Mucosa of stomach (tissue), 1 donor: Measurements from ENCODE around the gene VARS2.
A peak's percentile ranks its signal among the peaks of the same experiment; 100 is the strongest.
"Not testable (repeated sequence)": the region's sequence is repeated elsewhere in the genome, so short reads cannot be mapped to it uniquely, and the experiment has no call there.

Experiments used
- H3K27me3 ChIP-seq: one replicate; pipeline ENCODE4 v1.7.0; 2013; ENCODE audit warnings: mild to moderate bottlenecking, low read length; ENCODE audit not compliant: control insufficient read depth, insufficient read depth
- H3K36me3 ChIP-seq: one replicate; pipeline ENCODE4 v1.7.0; 2013; ENCODE audit warnings: low read length; ENCODE audit not compliant: control insufficient read depth, insufficient read depth
- H3K4me1 ChIP-seq: one replicate; pipeline ENCODE4 v1.7.0; 2013; ENCODE audit warnings: mild to moderate bottlenecking, low read length; ENCODE audit not compliant: control insufficient read depth, insufficient read depth
- H3K4me3 ChIP-seq: one replicate; pipeline ENCODE4 v1.7.0; 2013; ENCODE audit warnings: low read length
- H3K9ac ChIP-seq: one replicate; pipeline ENCODE4 v1.7.0; 2013; ENCODE audit warnings: mild to moderate bottlenecking, low read length, moderate library complexity
- H3K9me3 ChIP-seq: one replicate; pipeline ENCODE4 v1.7.0; 2013; ENCODE audit warnings: mild to moderate bottlenecking, low read length, moderate library complexity; ENCODE audit not compliant: control insufficient read depth
- donor health status: Pancreatic carcinoma.

The VARS2 gene

GRCh38 chr6:30914076-30914853, at the start of gene VARS2:
VARS2 (plus strand) TSS chr6:30914238; CDS start chr6:30914837, 599 bp downstream.
- Histone ChIP-seq H3K4me1 (peaks cover 29% of the 10 kb centered on the region), H3K9ac (peak within 1 kb of the TSS; percentile 84), H3K27me3 (no peaks in the 10 kb centered on the region), H3K9me3 (no peaks in the 10 kb centered on the region), H3K36me3 (peaks cover 18% of the 10 kb centered on the region), H3K4me3 (peak within 1 kb of the TSS; percentile 65)

DNA sequence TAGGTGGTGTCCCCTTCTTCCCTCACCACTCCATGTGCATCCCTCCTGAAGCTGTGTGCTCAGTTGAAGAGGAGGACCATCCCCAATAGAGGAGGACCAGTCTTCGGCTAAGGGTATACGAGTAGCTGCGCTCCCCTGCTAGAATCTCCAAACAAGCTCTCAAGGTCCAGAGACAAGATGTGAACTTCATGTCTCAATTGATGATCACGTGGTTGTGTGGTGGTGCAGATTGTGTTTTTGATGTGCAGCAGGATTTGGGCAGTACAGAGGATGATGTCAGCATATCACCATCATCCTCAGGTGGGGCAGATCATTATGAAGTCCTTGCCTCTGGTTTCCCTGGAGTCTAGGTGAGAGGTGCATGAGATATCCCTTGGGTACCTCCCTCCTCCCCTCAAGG, 49.7 kb upstream of the VARS2 start:
- Histone ChIP-seq H3K4me3 (no peak overlapping the region), H3K9ac (no peak overlapping the region), H3K4me1 (no peaks in the 10 kb centered on the region), H3K36me3 (no peaks in the 10 kb centered on the region), H3K27me3 (no peaks in the 10 kb centered on the region), H3K9me3 (no peaks in the 10 kb centered on the region)

DNA sequence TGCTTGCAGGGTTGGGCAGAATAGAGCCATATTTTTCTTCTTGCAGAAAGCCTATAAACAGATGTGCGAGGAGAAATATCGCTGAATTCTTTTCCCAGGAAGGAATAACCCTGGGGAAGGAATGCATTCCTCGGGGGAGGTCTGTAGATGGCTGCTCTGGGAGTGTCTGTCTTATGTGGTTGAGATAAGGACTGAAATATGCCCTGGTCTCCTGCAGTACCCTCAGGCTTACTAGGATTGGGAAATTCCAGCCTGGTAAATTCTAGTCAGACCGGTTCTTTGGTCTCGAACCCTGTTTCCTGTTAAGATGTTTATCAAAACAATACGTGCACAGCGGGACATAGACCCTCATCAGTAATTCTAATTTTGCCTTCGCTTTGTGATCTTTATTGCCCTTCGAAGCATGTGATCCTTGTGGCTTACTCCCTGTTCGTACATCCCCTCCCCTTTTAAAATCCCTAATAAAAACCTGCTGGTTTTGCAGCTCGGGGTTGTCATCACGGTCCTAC, 44.7 kb upstream of the VARS2 start:
- H3K27me3 ChIP-seq, H3K9me3 ChIP-seq, H3K4me1 ChIP-seq, H3K4me3 ChIP-seq, H3K36me3 ChIP-seq, H3K9ac ChIP-seq: not testable (repeated sequence)

DNA sequence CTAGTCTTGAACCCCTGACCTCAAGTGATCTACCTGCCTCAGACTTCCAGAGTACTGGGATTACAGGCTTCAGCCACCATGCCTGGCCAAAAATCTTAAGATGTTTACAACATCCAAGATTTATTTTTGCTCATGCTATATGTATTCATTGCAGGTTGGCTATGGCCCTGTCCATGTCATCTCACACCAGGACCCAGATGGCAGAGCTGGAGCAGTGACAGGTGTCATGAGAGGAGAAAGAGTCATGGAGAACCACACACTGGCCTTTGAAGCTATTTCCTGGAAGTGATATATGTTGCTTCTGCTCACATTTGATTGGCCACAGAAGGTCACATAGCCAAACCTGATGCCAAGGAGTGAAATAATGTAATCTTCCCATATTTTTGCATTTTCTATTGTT, 43.5 kb upstream of the VARS2 start:
- Histone ChIP-seq H3K27me3 (no peaks in the 10 kb centered on the region), H3K9ac (no peak overlapping the region), H3K4me1 (no peaks in the 10 kb centered on the region), H3K9me3 (no peaks in the 10 kb centered on the region), H3K4me3 (no peak overlapping the region), H3K36me3 (no peaks in the 10 kb centered on the region)

DNA sequence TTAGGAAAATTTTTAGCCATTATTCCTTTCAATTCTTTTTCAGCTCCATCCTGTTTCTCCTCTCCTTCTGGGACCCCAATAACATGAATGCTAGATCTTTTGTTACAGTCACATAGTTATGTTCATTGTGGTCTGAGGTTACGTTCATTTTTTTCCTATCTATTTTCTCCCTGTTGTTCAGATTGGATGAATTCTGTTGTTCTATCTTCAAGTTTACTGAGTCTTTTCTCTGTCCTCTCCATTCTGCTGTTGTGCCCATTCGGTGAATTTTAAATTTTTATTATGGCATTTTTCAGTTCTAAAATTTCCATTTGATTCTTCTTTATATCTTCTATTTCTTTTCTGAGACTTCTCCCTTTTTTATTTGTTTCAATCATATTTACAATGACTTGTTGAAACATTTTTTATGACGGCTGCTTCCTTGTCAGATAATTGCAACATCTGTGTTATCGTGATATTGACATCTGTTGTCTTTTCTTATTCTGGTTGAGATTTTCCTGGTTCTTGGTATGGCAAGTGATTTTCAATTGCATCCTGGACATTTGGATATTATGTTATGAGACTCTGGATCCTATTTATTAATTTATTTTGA, 42.4 kb upstream of the VARS2 start:
- no peaks in the 10 kb centered on the region for H3K27me3 ChIP-seq
- H3K9ac ChIP-seq, result no peak overlapping the region

GRCh38 chr6:30873137-30873640, 40.8 kb upstream of the VARS2 start:
- peaks cover 14% of the 10 kb centered on the region for H3K4me1 ChIP-seq
- no peaks in the 10 kb centered on the region for H3K9me3 ChIP-seq
- H3K27me3 ChIP-seq, result no peaks in the 10 kb centered on the region
- no peak overlapping the region for H3K9ac ChIP-seq
- no peak overlapping the region for H3K4me3 ChIP-seq
- no peaks in the 10 kb centered on the region for H3K36me3 ChIP-seq

More for the DNA sequence above, 42.4 kb upstream of the VARS2 start:
- no peaks in the 10 kb centered on the region for H3K36me3 ChIP-seq
- no peaks in the 10 kb centered on the region for H3K9me3 ChIP-seq
- peaks cover 5% of the 10 kb centered on the region for H3K4me1 ChIP-seq
- H3K4me3 ChIP-seq, result no peak overlapping the region

DNA sequence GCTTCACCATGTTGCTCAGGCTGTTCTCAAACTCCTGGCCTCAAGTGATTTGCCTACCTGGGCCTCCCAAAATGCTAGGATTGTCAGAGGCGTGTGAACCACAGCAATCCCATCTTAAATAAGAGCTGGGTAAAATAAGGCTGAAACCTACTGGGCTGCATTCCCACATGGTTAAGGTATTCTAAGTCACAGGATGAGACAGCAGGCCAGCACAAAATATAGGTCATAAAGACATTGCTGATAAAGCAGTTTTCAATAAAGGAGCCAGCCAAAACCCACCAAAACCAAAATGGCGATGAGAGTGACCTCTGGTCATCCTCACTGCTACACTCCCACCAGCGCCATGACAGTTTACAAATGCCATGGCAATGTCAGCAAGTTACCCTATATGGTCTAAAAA, 40.2 kb upstream of the VARS2 start:
- H3K27me3 ChIP-seq, H3K4me3 ChIP-seq, H3K9ac ChIP-seq, H3K36me3 ChIP-seq, H3K9me3 ChIP-seq: not testable (repeated sequence)
- H3K4me1 ChIP-seq, result peaks cover 14% of the 10 kb centered on the region

DNA sequence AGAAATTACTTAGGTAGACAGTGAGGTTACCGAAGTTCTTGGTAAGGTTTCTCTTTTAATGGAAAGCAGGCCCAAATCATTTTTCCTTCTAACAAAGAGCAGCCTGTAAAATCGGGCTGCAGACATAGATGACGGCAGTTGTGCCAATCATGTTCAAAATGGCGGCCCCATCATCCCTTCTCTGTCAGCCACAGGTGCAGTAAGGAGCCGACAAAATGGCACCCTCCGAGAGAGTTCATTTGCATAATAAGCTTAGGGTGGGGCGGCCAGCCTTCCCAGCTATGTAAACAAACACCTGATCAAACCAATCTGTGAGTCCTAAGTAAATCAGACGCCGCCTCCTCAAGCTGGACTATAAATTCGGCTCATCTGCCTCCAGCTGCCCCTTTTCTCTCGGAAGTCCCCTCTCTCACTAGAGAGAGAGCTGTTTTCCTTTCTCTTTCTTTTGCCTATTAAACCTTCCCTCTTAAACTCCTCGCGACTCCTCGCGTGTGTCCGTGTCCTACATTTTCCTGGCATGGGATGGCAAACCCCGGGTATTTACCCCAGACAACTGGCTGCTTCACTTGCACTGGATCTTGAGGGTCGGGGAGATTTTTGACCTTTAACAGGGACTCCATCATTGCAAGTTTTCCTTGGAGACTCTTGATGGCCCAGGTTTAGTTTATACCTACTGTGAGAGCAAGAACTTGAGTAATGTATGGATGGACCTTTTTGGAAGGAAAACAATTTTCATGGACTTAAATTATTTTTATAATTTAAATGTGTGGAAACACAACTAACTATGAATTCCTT, 38.6 kb upstream of the VARS2 start:
- Histone ChIP-seq H3K36me3 (no peaks in the 10 kb centered on the region), H3K9me3 (no peaks in the 10 kb centered on the region), H3K27me3 (no peaks in the 10 kb centered on the region), H3K9ac (no peak overlapping the region), H3K4me3 (no peak overlapping the region), H3K4me1 (peaks cover 14% of the 10 kb centered on the region)

GRCh38 chr6:30876039-30876730, 37.9 kb upstream of the VARS2 start:
- no peaks in the 10 kb centered on the region for H3K36me3 ChIP-seq
- H3K27me3 ChIP-seq, result no peaks in the 10 kb centered on the region
- no peak overlapping the region for H3K9ac ChIP-seq
- H3K4me3 ChIP-seq, result no peak overlapping the region
- H3K4me1 ChIP-seq, result peaks cover 14% of the 10 kb centered on the region
- H3K9me3 ChIP-seq, result no peaks in the 10 kb centered on the region

- Histone ChIP-seq H3K4me3 (peak overlapping the region; percentile 80), H3K9me3 (no peaks in the 10 kb centered on the region), H3K9ac (peak overlapping the region; percentile 86), H3K4me1 (peaks cover 26% of the 10 kb centered on the region), H3K27me3 (no peaks in the 10 kb centered on the region), H3K36me3 (no peaks in the 10 kb centered on the region)
Measured at GRCh38 chr6:30877419-30878262, 36.4 kb upstream of the VARS2 start.
